H1 (cell line): Measurements from ENCODE around the gene VASP. TPM values are rescaled to one million over a fixed set of nuclear protein-coding genes. Genes with fewer than 3 reads are reported as not detected.
A peak's percentile ranks its signal among the peaks of the same experiment; 100 is the strongest.

Experiments used
- ATF2 ChIP-seq: IDR thresholded peaks from 2 replicates; pipeline ENCODE4 v1.6.1; 2012; ENCODE audit warnings: low read length, inconsistent platforms
- BCL11A ChIP-seq, 2 experiments: IDR thresholded peaks; one replicate each; pipeline ENCODE4 v1.6.1; 2011; ENCODE audit warnings: low read depth in 2 of 2, low read length in 2 of 2, mild to moderate bottlenecking in 2 of 2
- CTCF ChIP-seq, 3 experiments: IDR thresholded peaks; 1 replicate in 2 of 3; 2 replicates in 1 of 3; pipeline versions ENCODE4 v1.5.1 to v1.6.1; 2011; ENCODE audit warnings: low read length in 3 of 3, mild to moderate bottlenecking in 3 of 3, inconsistent platforms in 2 of 3, low read depth in 1 of 3, moderate library complexity in 1 of 3; ENCODE audit not compliant: insufficient read depth in 1 of 3; ENCODE audit errors: control extremely low read depth in 1 of 3
- EZH2 ChIP-seq: fragments of 200-600 bp; sonication (generic); IDR thresholded peaks from 2 replicates; pipeline ENCODE4 v1.7.1; 2012; ENCODE audit warnings: low read depth, mild to moderate bottlenecking, moderate library complexity, low read length, inconsistent platforms; ENCODE audit not compliant: severe bottlenecking
- FOSL1 ChIP-seq: IDR thresholded peaks from 2 replicates; pipeline ENCODE4 v1.6.1; 2011; ENCODE audit warnings: mild to moderate bottlenecking, low read depth, low read length, moderate library complexity; ENCODE audit not compliant: insufficient read depth
- HDAC6 ChIP-seq: IDR thresholded peaks from one replicate; pipeline ENCODE4 v1.7.1; 2012; ENCODE audit warnings: low read depth, mild to moderate bottlenecking, inconsistent platforms, low read length, moderate library complexity
- KDM1A ChIP-seq: fragments of 200-600, 300-600 bp; sonication (generic); IDR thresholded peaks from 2 replicates; pipeline ENCODE4 v1.7.1; 2016; ENCODE audit warnings: mild to moderate bottlenecking, low read length, borderline replicate concordance
- KDM4A ChIP-seq: IDR thresholded peaks from one replicate; pipeline ENCODE4 v1.7.1; 2012; ENCODE audit warnings: low read depth, mild to moderate bottlenecking, moderate library complexity, low read length, inconsistent platforms; ENCODE audit not compliant: severe bottlenecking
- MAFK ChIP-seq: IDR thresholded peaks from 2 replicates; pipeline ENCODE4 v1.6.1; 2012; ENCODE audit warnings: low read depth, mild to moderate bottlenecking, improper control_type of control experiment, low read length
- NRF1 ChIP-seq: IDR thresholded peaks from 2 replicates; pipeline ENCODE4 v1.6.1; 2011; ENCODE audit warnings: mild to moderate bottlenecking, low read depth, low read length, improper control_type of control experiment
- POLR2A ChIP-seq, 2 experiments: IDR thresholded peaks; 1 replicate in 1 of 2; 2 replicates in 1 of 2; pipeline ENCODE4 v1.6.1; 2011; ENCODE audit warnings: low read depth in 2 of 2, low read length in 2 of 2, mild to moderate bottlenecking in 2 of 2; ENCODE audit errors: control extremely low read depth in 1 of 2
- RAD21 ChIP-seq, 2 experiments: IDR thresholded peaks in 1 of 2; conservative IDR thresholded peaks in 1 of 2; 2 replicates each; pipeline ENCODE4 v1.6.1; 2011; ENCODE audit warnings: low read depth in 2 of 2, low read length in 2 of 2, improper control_type of control experiment in 1 of 2, inconsistent platforms in 1 of 2, mild to moderate bottlenecking in 1 of 2, moderate library complexity in 1 of 2
- RXRA ChIP-seq: IDR thresholded peaks from 2 replicates; pipeline ENCODE4 v1.6.1; 2011; ENCODE audit warnings: low read depth, mild to moderate bottlenecking, low read length, moderate library complexity; ENCODE audit not compliant: insufficient read depth
- SIN3A ChIP-seq, 2 experiments: IDR thresholded peaks in 1 of 2; conservative IDR thresholded peaks in 1 of 2; 2 replicates each; pipeline ENCODE4 v1.6.1; 2011 to 2012; ENCODE audit warnings: low read length in 2 of 2, improper control_type of control experiment in 1 of 2, low read depth in 1 of 2, mild to moderate bottlenecking in 1 of 2
- SRF ChIP-seq: IDR thresholded peaks from 2 replicates; pipeline ENCODE4 v1.6.1; 2011; ENCODE audit warnings: mild to moderate bottlenecking, low read depth, low read length, moderate library complexity
- TAF1 ChIP-seq: IDR thresholded peaks from 2 replicates; pipeline ENCODE4 v1.6.1; 2011; ENCODE audit warnings: mild to moderate bottlenecking, low read depth, low read length
- TAF7 ChIP-seq: optimal IDR thresholded peaks from 2 replicates; pipeline ENCODE3; 2011; ENCODE audit warnings: low read depth, mild to moderate bottlenecking, inconsistent platforms, low read length, moderate library complexity, borderline replicate concordance
- TCF12 ChIP-seq: IDR thresholded peaks from 2 replicates; pipeline ENCODE4 v1.6.1; 2011; ENCODE audit warnings: low read depth, mild to moderate bottlenecking, low read length
- polyA plus RNA-seq, 7 experiments: library from polyadenylated mRNA; depleted of rRNA in 3 of 7; stranded (reverse) in 5 of 7; unstranded in 2 of 7; fragments of >200 nt in 5 of 7; fragments of 200-250 nt in 2 of 7; gene quantifications; 1 replicate in 5 of 7; 2 replicates in 1 of 7; 4 replicates in 1 of 7; pipeline versions ENCODE4 v1.2.1 to v1.2.3, GENCODE V29; 2011 to 2013; ENCODE audit warnings: missing spikeins in 2 of 7, mixed read lengths in 2 of 7
- total RNA-seq: library from RNA; stranded (reverse); fragmentation: NEBNext Ultra II Directional; extraction: Animal tissue kit (Norgen Biotek cat#: 25700); gene quantifications from 2 replicates; pipeline ENCODE4 v1.2.1, GENCODE V29; 2021

VASP gene
- total and polyA plus RNA-seq, 2 of the 8 experiments (the other 6 are each of a cell fraction or from before 2014, with no cell fraction given): 89.7 to 135 TPM

GRCh38 chr19:45478454-45479238, 28.6 kb upstream of the VASP start (continued):
- TF ChIP-seq RAD21 (IDR thresholded peaks at IDR 0.05 in 1 of 2, conservative IDR thresholded peaks at IDR 0.05 in 1 of 2; ENCODE audit: low read depth in 2 of 2, low read length in 2 of 2) (peak; percentile 90), SRF (no peak), CTCF (IDR thresholded peaks at IDR 0.05; ENCODE audit: control extremely low read depth in 1 of 3, insufficient read depth in 1 of 3, low read depth in 1 of 3, low read length in 3 of 3) (peak; percentile 87 to 93 (median 91)), TCF12 (no peak), HDAC6 (no peak), KDM4A (peak; percentile 49), MAFK (no peak), NRF1 (peak; percentile 36; the same call in 1 of the 2 replicates), POLR2A (IDR thresholded peaks at IDR 0.05; ENCODE audit: control extremely low read depth in 1 of 2, low read depth in 2 of 2, low read length in 2 of 2) (peak in 1 of 2 experiments; percentile 71; a peak in 2 of 3 replicates), FOSL1 (no peak), BCL11A (IDR thresholded peaks at IDR 0.05; ENCODE audit: low read depth in 2 of 2, low read length in 2 of 2) (no peak), TAF7 (peak; percentile 87), ATF2 (peak; percentile 78; the same call in 1 of the 2 replicates), KDM1A (no peak), EZH2 (no peak), TAF1 (peak; percentile 56; the same call in 1 of the 2 replicates), RXRA (no peak), SIN3A (conservative IDR thresholded peaks at IDR 0.05 in 1 of 2, IDR thresholded peaks at IDR 0.05 in 1 of 2; ENCODE audit: low read depth in 1 of 2, low read length in 2 of 2) (peak; percentile 72 to 74; a peak in 2 of 4 replicates)
